Measurements from ENCODE around the gene DMBT1.

DNA sequence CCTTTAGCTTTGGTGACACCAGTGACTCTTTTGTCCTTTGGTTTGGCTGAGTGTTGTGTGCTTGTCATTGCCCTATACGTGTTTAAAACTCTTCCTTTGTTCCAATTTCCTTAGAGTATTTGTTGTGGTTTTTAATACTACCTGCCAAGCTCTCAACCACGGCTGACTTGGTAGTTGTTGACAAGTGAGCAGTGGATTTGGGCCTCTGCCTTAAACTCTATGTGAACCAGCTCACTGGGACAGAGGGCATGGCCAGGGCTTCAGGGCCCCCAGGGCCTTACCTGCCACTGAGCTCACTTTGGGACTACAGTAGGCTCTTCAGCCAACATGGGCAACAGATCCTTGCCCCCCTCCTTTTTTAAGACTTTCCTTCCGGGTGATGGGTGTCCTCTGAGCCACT, 9.6 kb upstream of the DMBT1 start:
- TF ChIP-seq, protein P1, sequence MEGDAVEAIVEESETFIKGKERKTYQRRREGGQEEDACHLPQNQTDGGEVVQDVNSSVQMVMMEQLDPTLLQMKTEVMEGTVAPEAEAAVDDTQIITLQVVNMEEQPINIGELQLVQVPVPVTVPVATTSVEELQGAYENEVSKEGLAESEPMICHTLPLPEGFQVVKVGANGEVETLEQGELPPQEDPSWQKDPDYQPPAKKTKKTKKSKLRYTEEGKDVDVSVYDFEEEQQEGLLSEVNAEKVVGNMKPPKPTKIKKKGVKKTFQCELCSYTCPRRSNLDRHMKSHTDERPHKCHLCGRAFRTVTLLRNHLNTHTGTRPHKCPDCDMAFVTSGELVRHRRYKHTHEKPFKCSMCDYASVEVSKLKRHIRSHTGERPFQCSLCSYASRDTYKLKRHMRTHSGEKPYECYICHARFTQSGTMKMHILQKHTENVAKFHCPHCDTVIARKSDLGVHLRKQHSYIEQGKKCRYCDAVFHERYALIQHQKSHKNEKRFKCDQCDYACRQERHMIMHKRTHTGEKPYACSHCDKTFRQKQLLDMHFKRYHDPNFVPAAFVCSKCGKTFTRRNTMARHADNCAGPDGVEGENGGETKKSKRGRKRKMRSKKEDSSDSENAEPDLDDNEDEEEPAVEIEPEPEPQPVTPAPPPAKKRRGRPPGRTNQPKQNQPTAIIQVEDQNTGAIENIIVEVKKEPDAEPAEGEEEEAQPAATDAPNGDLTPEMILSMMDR (conservative IDR thresholded peaks at IDR 0.05; ENCODE audit: low read length): no peak
- no peak for TF ChIP-seq EZH2phosphoT487 (IDR thresholded peaks at IDR 0.05; ENCODE audit: borderline replicate concordance, low read depth, low read length)

Measured in OCI-LY7 (cell line).